NK-92 (cell line): ENCODE data around the gene AKR1A1.
"Not testable (repeated sequence)": the region's sequence is repeated elsewhere in the genome, so short reads cannot be mapped to it uniquely, and the experiment has no call there.

Experiments used
- DNase-seq: peaks from one replicate; lab custom pipeline; 2025; ENCODE audit not compliant: unreplicated experiment; lab: John Stamatoyannopoulos, UW

The AKR1A1 gene

GRCh38 chr1:45569571-45569961 is 18.9 kb downstream of the AKR1A1 start:
- DNase-seq = no peak

- DNase-seq = no peak
Measured at GRCh38 chr1:45569962-45570581, 19.4 kb downstream of the AKR1A1 start.

- no peak for DNase-seq
Measured at GRCh38 chr1:45570631-45571030, 20.0 kb downstream of the AKR1A1 start.

- DNase-seq = no peak
Measured at GRCh38 chr1:45573231-45573804, 22.7 kb downstream of the AKR1A1 start.

GRCh38 chr1:45574105-45574626 is 23.5 kb downstream of the AKR1A1 start:
- no peak for DNase-seq

GRCh38 chr1:45583264-45583665 is 32.6 kb downstream of the AKR1A1 start:
- peak; percentile 84 for DNase-seq

GRCh38 chr1:45583666-45584350 is 33.2 kb downstream of the AKR1A1 start, which contains the start of gene NASP:
Gene NASP (plus strand): TSS chr1:45584041. CDS start chr1:45584147, 106 bp downstream.
- peak; percentile 60 for DNase-seq

- DNase-seq = peak; percentile 25
Measured at GRCh38 chr1:45584351-45585109, 33.9 kb downstream of the AKR1A1 start.

- no peak for DNase-seq
Measured at GRCh38 chr1:45585110-45585426, 34.4 kb downstream of the AKR1A1 start.

GRCh38 chr1:45585496-45586075 is 35.0 kb downstream of the AKR1A1 start:
- no peak for DNase-seq

GRCh38 chr1:45586769-45587168 is 36.1 kb downstream of the AKR1A1 start:
- no peak for DNase-seq

GRCh38 chr1:45589861-45590260 is 39.2 kb downstream of the AKR1A1 start:
- no peak for DNase-seq

- DNase-seq = no peak
Measured at GRCh38 chr1:45594412-45594811, 43.8 kb downstream of the AKR1A1 start.

GRCh38 chr1:45596765-45597164 is 46.1 kb downstream of the AKR1A1 start:
- not testable (repeated sequence) for DNase-seq

- DNase-seq = no peak
Measured at GRCh38 chr1:45604239-45604638, 53.6 kb downstream of the AKR1A1 start.

- DNase-seq = no peak
Measured at GRCh38 chr1:45607404-45608074, 56.9 kb downstream of the AKR1A1 start.

GRCh38 chr1:45608175-45609156 is 57.8 kb downstream of the AKR1A1 start:
- no peak for DNase-seq

- no peak for DNase-seq
Measured at GRCh38 chr1:45610589-45611226, 60.1 kb downstream of the AKR1A1 start.
